ENCODE data around the gene NELL1. TPM values are rescaled to one million over a fixed set of nuclear protein-coding genes. Genes with fewer than 3 reads are reported as not detected.

Gene NELL1
- total RNA-seq, 4 donors from 2014 or later, result not detected

DNA sequence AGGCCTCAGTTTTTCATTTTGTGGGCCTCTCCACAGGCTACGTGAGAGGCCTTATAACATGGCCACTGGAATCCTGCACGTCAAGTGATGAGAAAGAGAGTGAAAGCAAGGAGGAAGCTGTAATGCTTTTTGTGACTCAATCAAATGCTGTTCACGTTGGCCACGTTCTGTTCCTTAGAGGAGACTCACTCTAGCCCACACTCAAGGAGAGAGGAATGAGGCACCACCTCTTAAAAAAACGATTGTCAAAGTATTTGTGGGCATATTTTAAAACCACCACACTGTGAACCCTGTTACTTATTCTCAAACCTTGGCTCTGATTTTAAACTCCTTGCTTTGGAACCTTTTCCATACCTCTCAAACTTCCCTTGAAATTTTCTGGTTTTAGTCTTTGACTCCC lies 705.0 kb downstream of the NELL1 start:
- in situ Hi-C loops (cut with MboI; ENCODE audit: low sequenced_read_pairs in 4 of 4) (no loop called here), intact Hi-C loops (cut with DNase I; ENCODE audit: low total_unique reads) (no loop called here)
- Histone ChIP-seq H3K27me3 (no peaks in the 10 kb centered on the region), H3K4me3 (no peak overlapping the region), H3K9me3 (no peaks in the 10 kb centered on the region), H3K4me1 (no peaks in the 10 kb centered on the region), H3K27ac (no peak overlapping the region), H3K36me3 (no peaks in the 10 kb centered on the region)
- no peak for DNase-seq
- TF ChIP-seq POLR2A (IDR thresholded peaks at IDR 0.05) (no peak), CTCF (IDR thresholded peaks at IDR 0.05 in 4 of 5, conservative IDR thresholded peaks at IDR 0.05 in 1 of 5) (no peak)
- ATAC-seq, result no peak

- intact Hi-C loops (cut with DNase I; ENCODE audit: low total_unique reads), result loop anchor here (5.0 kb wide), 1 partner anchor 719 kb away; the partner anchor contains the start of gene NELL1
- ATAC-seq (no peak), DNase-seq (no peak)
- in situ Hi-C loops (cut with MboI; ENCODE audit: low sequenced_read_pairs in 4 of 4), result no loop called here
- no peaks in the 10 kb centered on the region for H3K9me3 ChIP-seq
- H3K27ac ChIP-seq, result no peak overlapping the region
- H3K27me3 ChIP-seq, result no peaks in the 10 kb centered on the region
- H3K4me1 ChIP-seq, result no peaks in the 10 kb centered on the region
- no peak for TF ChIP-seq CTCF (IDR thresholded peaks at IDR 0.05 in 4 of 5, conservative IDR thresholded peaks at IDR 0.05 in 1 of 5)
- no peak for TF ChIP-seq POLR2A (IDR thresholded peaks at IDR 0.05)
- no peak overlapping the region for H3K4me3 ChIP-seq
- no peaks in the 10 kb centered on the region for H3K36me3 ChIP-seq
Measured at GRCh38 chr11:21385669-21386440, 716.5 kb downstream of the NELL1 start.

- TF ChIP-seq POLR2A (IDR thresholded peaks at IDR 0.05) (no peak), CTCF (IDR thresholded peaks at IDR 0.05 in 4 of 5, conservative IDR thresholded peaks at IDR 0.05 in 1 of 5) (no peak)
- intact Hi-C loops (cut with DNase I; ENCODE audit: low total_unique reads), result no loop called here
- Histone ChIP-seq H3K36me3 (no peaks in the 10 kb centered on the region), H3K27me3 (no peaks in the 10 kb centered on the region), H3K27ac (no peak overlapping the region), H3K4me3 (no peak overlapping the region), H3K9me3 (no peaks in the 10 kb centered on the region), H3K4me1 (no peaks in the 10 kb centered on the region)
- ATAC-seq (no peak), DNase-seq (no peak)
- in situ Hi-C loops (cut with MboI; ENCODE audit: low sequenced_read_pairs in 4 of 4), result no loop called here
Measured at GRCh38 chr11:21390430-21390829, 721.0 kb downstream of the NELL1 start.

DNA sequence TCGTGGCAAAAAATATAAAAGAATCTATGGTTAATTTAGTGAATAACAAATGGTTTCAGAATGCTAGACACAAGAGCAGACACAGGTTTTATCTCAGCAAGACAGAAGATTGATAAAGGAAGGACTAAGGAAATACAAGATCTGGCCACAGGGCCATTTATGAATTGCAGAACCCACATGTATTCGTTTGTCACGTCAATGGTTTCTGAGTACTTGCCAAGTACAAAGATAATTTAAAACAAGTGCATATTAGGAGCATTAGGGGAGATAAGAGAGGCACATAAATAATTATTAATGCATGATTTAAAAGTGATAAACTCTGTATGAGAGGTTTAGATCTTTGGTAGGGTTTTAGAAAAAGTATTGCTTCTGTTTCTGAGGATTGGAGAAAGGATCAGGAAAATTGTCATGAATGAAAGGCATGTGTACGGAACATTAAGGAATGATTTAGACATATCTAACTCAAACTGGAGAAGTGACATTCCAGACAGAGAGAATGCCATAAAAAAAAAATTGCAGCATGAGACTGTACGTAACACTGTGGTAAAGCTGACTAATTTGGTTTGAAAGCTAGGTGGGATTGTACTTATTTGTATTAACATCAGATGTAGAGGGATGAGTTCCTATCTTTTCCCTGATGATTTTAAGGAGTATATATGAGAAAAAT lies 727.1 kb downstream of the NELL1 start:
- Histone ChIP-seq H3K9me3 (no peaks in the 10 kb centered on the region), H3K36me3 (no peaks in the 10 kb centered on the region), H3K27me3 (no peaks in the 10 kb centered on the region), H3K4me3 (no peak overlapping the region), H3K4me1 (no peaks in the 10 kb centered on the region), H3K27ac (no peak overlapping the region)
- ATAC-seq (no peak), DNase-seq (no peak)
- in situ Hi-C loops (cut with MboI; ENCODE audit: low sequenced_read_pairs in 4 of 4), result no loop called here
- TF ChIP-seq CTCF (IDR thresholded peaks at IDR 0.05 in 4 of 5, conservative IDR thresholded peaks at IDR 0.05 in 1 of 5) (no peak), POLR2A (IDR thresholded peaks at IDR 0.05) (no peak)
- intact Hi-C loops (cut with DNase I; ENCODE audit: low total_unique reads), result no loop called here
